ENCODE results near the gene GDA.

DNA sequence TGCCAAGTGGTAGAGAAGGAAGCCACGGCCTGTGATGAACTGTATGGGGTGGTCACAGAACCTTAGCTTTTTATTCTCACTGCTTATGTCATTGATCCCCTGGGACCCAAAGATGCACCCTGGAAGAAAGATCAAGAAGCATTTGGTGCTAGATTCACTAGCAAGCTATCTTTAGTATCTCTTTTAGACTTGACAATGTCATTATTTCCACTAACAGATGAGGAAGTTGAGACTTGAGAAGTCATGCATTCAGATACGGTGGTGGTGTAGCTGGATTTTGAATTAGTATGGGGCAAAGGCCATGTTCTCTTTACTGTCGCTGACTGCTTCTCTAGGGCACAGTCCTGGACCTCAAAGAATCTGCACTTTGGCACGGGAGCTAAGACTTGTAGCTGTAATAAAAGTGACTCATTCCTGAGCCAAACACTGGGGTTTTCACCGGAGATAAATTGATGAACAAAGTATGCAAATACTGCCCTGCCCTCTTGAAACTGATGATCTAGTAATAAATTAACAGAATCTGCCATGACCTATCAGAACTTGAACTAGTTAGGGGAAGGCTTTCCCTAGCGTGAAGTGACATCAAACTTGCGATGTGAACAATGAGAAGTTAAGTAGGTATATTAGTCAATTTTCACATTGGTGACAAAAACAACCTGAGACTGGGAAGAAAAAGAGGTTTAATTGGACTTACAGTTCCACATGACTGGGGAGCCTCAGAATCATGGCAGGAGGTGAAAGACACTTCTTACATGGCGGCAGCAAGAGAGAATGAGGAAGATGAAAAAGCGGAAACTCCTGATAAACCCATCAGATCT, 5.4 kb downstream of the GDA start:
- TF ChIP-seq, protein P1, sequence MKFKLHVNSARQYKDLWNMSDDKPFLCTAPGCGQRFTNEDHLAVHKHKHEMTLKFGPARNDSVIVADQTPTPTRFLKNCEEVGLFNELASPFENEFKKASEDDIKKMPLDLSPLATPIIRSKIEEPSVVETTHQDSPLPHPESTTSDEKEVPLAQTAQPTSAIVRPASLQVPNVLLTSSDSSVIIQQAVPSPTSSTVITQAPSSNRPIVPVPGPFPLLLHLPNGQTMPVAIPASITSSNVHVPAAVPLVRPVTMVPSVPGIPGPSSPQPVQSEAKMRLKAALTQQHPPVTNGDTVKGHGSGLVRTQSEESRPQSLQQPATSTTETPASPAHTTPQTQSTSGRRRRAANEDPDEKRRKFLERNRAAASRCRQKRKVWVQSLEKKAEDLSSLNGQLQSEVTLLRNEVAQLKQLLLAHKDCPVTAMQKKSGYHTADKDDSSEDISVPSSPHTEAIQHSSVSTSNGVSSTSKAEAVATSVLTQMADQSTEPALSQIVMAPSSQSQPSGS (CRISPR knock-in tag; IDR thresholded peaks at IDR 0.05), result no peak
- TF ChIP-seq, protein P2, sequence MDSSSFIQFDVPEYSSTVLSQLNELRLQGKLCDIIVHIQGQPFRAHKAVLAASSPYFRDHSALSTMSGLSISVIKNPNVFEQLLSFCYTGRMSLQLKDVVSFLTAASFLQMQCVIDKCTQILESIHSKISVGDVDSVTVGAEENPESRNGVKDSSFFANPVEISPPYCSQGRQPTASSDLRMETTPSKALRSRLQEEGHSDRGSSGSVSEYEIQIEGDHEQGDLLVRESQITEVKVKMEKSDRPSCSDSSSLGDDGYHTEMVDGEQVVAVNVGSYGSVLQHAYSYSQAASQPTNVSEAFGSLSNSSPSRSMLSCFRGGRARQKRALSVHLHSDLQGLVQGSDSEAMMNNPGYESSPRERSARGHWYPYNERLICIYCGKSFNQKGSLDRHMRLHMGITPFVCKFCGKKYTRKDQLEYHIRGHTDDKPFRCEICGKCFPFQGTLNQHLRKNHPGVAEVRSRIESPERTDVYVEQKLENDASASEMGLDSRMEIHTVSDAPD (CRISPR knock-in tag; IDR thresholded peaks at IDR 0.05), result no peak
- TF ChIP-seq FOXA3 (CRISPR knock-in tag; conservative IDR thresholded peaks at IDR 0.05 in 1 of 2, IDR thresholded peaks at IDR 0.05 in 1 of 2) (no peak), KLF6 (CRISPR knock-in tag; IDR thresholded peaks at IDR 0.05; ENCODE audit: borderline replicate concordance) (no peak), KLF10 (CRISPR knock-in tag; IDR thresholded peaks at IDR 0.05) (no peak), KLF1 (tag; IDR thresholded peaks at IDR 0.05) (no peak), SIN3B (IDR thresholded peaks at IDR 0.05; ENCODE audit: low read depth) (no peak), PHF8 (IDR thresholded peaks at IDR 0.05; ENCODE audit: borderline replicate concordance, low read length) (no peak), POLR2AphosphoS5 (IDR thresholded peaks at IDR 0.05; ENCODE audit: control insufficient read depth, insufficient read depth, low read depth, low read length) (no peak), MYC (IDR thresholded peaks at IDR 0.05; ENCODE audit: low read depth, low read length) (no peak), MYC (CRISPR knock-in tag; IDR thresholded peaks at IDR 0.05; ENCODE audit: borderline replicate concordance, low read depth) (no peak)
